HFFc6 (cell line): ENCODE data around the gene MORC2. TPM values are rescaled to one million over a fixed set of nuclear protein-coding genes. Genes with fewer than 3 reads are reported as not detected.

Experiments used
- DNase-seq: peaks from one replicate; pipeline ENCODE4 v3.0.0-alpha.2; 2018
- H3K27ac Mint-ChIP-seq: 2 replicates; pipeline ENCODE4 v1.8.0; 2020; ENCODE audit warnings: mild to moderate bottlenecking, mixed read lengths
- H3K27me3 Mint-ChIP-seq: 2 replicates; pipeline ENCODE4 v1.8.0; 2021; ENCODE audit warnings: mild to moderate bottlenecking, moderate library complexity, mixed read lengths; ENCODE audit not compliant: insufficient read depth
- H3K36me3 Mint-ChIP-seq: 2 replicates; pipeline ENCODE4 v1.8.0; 2021; ENCODE audit warnings: low read depth, mixed read lengths
- H3K4me1 Mint-ChIP-seq: 2 replicates; pipeline ENCODE4 v1.8.0; 2020; ENCODE audit warnings: low read depth, mixed read lengths
- H3K4me3 Mint-ChIP-seq: 2 replicates; pipeline ENCODE4 v1.8.0; 2020; ENCODE audit warnings: mild to moderate bottlenecking, moderate library complexity, mixed read lengths
- H3K9me3 Mint-ChIP-seq: 2 replicates; pipeline ENCODE4 v1.8.0; 2020; ENCODE audit warnings: mild to moderate bottlenecking, mixed read lengths
- total RNA-seq, 6 experiments: library from RNA; stranded (reverse); fragmentation: NEBNext Ultra II Directional; extraction: Animal tissue kit (Norgen Biotek cat#: 25700); gene quantifications; 2 replicates in 1 of 6; 3 replicates in 5 of 6; pipeline ENCODE4 v1.2.3, GENCODE V29; 2021
- TF ChIP-seq, protein P1 (sequence below): fragments of 200-600 bp; sonication (generic); IDR thresholded peaks from 2 replicates; pipeline ENCODE4 v1.5.0; 2021; ENCODE audit warnings: antibody characterized with exemption, mild to moderate bottlenecking

Gene MORC2
- total RNA-seq, 6 experiments from 2014 or later: 22.0 to 30.5 (median 24.5) TPM

DNA sequence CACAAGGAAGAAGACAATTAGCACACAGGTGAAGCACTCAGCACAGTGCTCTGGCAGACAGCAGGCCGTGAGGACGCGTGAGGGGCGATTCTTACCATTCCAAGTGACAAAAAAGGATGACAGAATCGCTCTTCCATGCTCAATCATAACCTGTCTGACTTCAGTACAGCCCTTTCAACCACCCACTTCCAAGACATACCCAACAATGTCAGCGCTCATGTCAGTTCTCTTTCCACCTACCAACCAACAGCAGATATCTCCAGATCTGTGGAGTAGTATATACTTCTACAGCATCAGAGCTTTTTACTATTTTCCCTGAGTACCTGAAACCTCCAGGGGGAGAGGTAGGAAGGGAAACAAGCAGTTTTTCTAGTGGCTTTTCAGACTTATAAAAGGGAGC is 40.2 kb downstream of the MORC2 start:
- Mint-ChIP-seq H3K4me1 (no peaks in the 10 kb centered on the region), H3K9me3 (no peaks in the 10 kb centered on the region), H3K4me3 (no peak overlapping the region), H3K27me3 (peaks cover 3% of the 10 kb centered on the region; the same call in 1 of the 2 replicates), H3K36me3 (peaks cover 11% of the 10 kb centered on the region; the same call in 1 of the 2 replicates), H3K27ac (no peak overlapping the region)
- DNase-seq: no peak
- TF ChIP-seq, protein P1, sequence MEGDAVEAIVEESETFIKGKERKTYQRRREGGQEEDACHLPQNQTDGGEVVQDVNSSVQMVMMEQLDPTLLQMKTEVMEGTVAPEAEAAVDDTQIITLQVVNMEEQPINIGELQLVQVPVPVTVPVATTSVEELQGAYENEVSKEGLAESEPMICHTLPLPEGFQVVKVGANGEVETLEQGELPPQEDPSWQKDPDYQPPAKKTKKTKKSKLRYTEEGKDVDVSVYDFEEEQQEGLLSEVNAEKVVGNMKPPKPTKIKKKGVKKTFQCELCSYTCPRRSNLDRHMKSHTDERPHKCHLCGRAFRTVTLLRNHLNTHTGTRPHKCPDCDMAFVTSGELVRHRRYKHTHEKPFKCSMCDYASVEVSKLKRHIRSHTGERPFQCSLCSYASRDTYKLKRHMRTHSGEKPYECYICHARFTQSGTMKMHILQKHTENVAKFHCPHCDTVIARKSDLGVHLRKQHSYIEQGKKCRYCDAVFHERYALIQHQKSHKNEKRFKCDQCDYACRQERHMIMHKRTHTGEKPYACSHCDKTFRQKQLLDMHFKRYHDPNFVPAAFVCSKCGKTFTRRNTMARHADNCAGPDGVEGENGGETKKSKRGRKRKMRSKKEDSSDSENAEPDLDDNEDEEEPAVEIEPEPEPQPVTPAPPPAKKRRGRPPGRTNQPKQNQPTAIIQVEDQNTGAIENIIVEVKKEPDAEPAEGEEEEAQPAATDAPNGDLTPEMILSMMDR: no peak

DNA sequence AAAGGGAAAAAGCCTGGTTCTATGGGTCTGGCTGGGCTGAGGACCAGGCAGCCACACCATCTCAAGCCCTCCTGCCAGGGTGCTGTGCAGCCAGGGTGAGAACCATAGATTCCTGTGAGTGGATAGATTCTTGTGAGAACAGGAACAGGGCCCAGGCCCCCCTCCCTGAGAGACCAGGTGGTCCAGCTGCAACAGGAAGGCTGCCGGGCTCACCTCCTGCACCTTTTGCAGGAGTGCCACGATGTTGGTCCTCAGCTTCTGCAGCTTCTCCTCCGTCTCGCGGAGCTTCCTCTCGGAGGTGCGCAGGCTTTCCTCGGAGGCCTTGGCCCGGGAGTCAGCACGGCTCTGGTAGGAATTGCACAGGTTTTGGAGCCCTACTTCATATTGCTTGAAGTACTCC is 40.8 kb downstream of the MORC2 start:
- H3K27me3 Mint-ChIP-seq: peaks cover 3% of the 10 kb centered on the region; the same call in 1 of the 2 replicates
- H3K27ac Mint-ChIP-seq: no peak overlapping the region
- no peak overlapping the region for H3K4me3 Mint-ChIP-seq
- TF ChIP-seq, protein P1: no peak
- H3K36me3 Mint-ChIP-seq: peaks cover 10% of the 10 kb centered on the region; the same call in 1 of the 2 replicates
- DNase-seq: no peak
- H3K9me3 Mint-ChIP-seq: no peaks in the 10 kb centered on the region
- no peaks in the 10 kb centered on the region for H3K4me1 Mint-ChIP-seq

DNA sequence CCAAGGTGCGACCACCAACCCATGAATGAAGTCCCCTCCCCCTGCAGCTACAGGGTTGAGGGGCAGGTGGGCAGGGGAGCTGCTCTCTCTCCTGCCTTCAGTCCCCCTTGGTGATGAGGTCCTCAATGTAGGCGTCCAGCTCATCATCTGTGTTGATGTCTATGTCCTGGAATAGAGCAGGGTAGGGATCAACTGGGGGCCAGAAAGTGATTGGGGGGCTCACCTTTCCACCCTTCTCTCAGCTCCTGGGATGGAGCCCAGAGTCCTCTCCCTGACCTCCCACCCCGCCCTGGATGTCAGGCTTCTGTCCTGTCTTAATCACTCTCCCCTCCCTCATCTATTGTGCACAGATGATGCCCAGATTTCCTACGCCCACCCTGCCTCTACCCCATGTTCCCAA is 41.9 kb downstream of the MORC2 start:
- H3K36me3 Mint-ChIP-seq: 0 out of 2 replicates have a peak, but pooled peaks cover 4% of the 10 kb centered on the region

DNA sequence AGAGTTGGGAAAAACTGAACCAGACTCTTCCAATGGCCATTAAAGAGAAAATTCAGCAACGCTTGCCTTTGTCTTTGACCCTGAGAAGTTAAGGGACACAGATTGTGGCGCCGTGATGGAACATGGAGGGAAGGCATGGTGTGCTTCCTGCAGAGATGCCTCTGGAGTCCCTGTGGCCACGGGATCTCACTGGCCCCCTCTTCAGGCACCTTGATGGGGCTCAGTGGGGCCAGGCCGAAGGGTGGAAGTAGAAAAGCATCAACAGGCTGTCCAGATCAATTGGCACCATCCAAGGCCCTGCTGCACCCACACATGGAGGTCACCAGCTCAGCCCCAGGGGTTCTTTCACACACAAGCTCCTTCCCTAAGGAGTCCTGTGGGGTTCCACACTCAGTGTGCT is 42.9 kb downstream of the MORC2 start:
- Mint-ChIP-seq H3K4me3 (no peak overlapping the region), H3K27me3 (peaks cover 4% of the 10 kb centered on the region), H3K27ac (no peak overlapping the region), H3K4me1 (peaks cover 11% of the 10 kb centered on the region), H3K36me3 (no peaks in the 10 kb centered on the region), H3K9me3 (no peaks in the 10 kb centered on the region)
- DNase-seq: no peak
- TF ChIP-seq, protein P1: no peak

More for the DNA sequence above, 41.9 kb downstream of the MORC2 start:
- Mint-ChIP-seq H3K4me1 (peaks cover 3% of the 10 kb centered on the region), H3K27ac (no peak overlapping the region), H3K4me3 (no peak overlapping the region), H3K9me3 (no peaks in the 10 kb centered on the region), H3K27me3 (peaks cover 6% of the 10 kb centered on the region)
- TF ChIP-seq, protein P1: no peak
- DNase-seq: no peak

DNA sequence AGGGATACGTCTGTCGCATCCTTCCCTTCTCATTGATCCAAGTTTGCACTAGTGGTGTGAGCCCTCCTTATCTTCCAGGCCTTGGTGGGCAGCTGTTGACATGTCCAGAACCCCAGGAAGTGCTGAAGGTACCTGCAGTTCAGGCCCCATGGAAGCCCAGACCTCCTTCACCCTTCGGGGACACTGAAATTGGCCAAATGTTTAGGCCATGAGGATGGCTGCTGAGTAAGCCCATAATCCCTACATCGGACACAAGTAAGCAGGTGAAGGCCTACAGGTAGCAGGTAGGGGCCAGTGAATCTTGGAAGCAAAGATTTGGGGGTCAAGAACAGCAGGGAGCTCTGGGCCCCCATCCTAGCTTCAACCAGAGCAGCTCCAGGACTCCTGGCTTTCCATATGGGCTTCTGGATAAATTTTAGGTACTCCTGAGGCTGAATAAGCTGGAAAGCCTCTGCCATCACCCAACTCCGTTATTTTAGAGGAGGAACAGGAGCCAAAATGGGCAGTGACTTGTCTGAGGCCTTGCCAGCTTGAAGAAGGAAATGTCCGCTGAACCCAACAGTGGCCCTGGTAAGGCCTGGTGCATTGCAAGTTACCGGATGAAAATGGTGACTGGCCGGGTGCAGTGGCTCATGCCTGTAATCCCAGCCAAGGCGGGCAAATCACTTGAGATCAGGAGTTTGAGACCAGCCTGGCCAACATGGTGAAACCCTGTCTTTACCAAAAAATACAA is 45.2 kb downstream of the MORC2 start:
- Mint-ChIP-seq H3K36me3 (no peaks in the 10 kb centered on the region), H3K4me1 (peaks cover 16% of the 10 kb centered on the region), H3K9me3 (no peaks in the 10 kb centered on the region), H3K27me3 (peaks cover 4% of the 10 kb centered on the region), H3K4me3 (no peak overlapping the region), H3K27ac (no peak overlapping the region)
- no peak for DNase-seq
- TF ChIP-seq, protein P1: no peak
